ENCODE data around the gene KDF1. TPM values are rescaled to one million over a fixed set of nuclear protein-coding genes. Genes with fewer than 3 reads are reported as not detected.

KDF1 gene
- total RNA-seq (2022; extraction: Qiagen RNA extraction): 0.20 to 0.35 TPM (median 0.26 TPM) in 5 replicates

GRCh38 chr1:26959722-26960624 lies at the start of gene KDF1:
Gene KDF1, minus strand, starts transcription at chr1:26960468. Its CDS starts 8,088 bp downstream, at chr1:26952380.

GRCh38 chr1:26993237-26994019 lies 33.2 kb upstream of the KDF1 start, which contains the start of gene TRNP1:
Gene TRNP1, plus strand, starts transcription at chr1:26993692. Its CDS starts 95 bp downstream, at chr1:26993787.

GRCh38 chr1:26921540-26922430 lies 38.5 kb downstream of the KDF1 start, which contains the start of gene NUDC:
Gene NUDC, plus strand, starts transcription at chr1:26921743. Its CDS starts 106 bp downstream, at chr1:26921849.

GRCh38 chr1:26913754-26914619 lies 46.3 kb downstream of the KDF1 start, which contains the start of gene NR0B2:
Gene NR0B2, minus strand, starts transcription at chr1:26913975. Its CDS starts 35 bp downstream, at chr1:26913940.

GRCh38 chr1:26900001-26900814 lies 60.1 kb downstream of the KDF1 start, which contains the start of gene GPATCH3:
Gene GPATCH3, minus strand, starts transcription at chr1:26900467. Its CDS starts 25 bp downstream, at chr1:26900442.

Other genes starting within 250 kb of the KDF1 start
- 5.5 to 6.9 TPM (median 6.3 TPM) in 5 replicates for gene PIGV, start 172.5 kb downstream of the KDF1 start, total RNA-seq (2022; extraction: Qiagen RNA extraction)
- 40.4 to 44.5 TPM (median 41.3 TPM) in 5 replicates for gene ZDHHC18, start 133.8 kb downstream of the KDF1 start, total RNA-seq (2022; extraction: Qiagen RNA extraction)
- gene SFN, start 97.3 kb downstream of the KDF1 start, total RNA-seq (2022; extraction: Qiagen RNA extraction): 509 to 664 TPM (median 575 TPM) in 5 replicates
- gene GPN2, start 70.2 kb downstream of the KDF1 start, total RNA-seq (2022; extraction: Qiagen RNA extraction): 18.8 to 32.6 TPM (median 28.4 TPM) in 5 replicates
- gene GPATCH3, start 60.0 kb downstream of the KDF1 start, total RNA-seq (2022; extraction: Qiagen RNA extraction): 9.4 to 11.4 TPM (median 10.7 TPM) in 5 replicates
- gene NR0B2, start 46.5 kb downstream of the KDF1 start, total RNA-seq (2022; extraction: Qiagen RNA extraction): 0.09 to 0.14 TPM in 2 of 5 replicates, not detected in the others
- gene NUDC, start 38.7 kb downstream of the KDF1 start, total RNA-seq (2022; extraction: Qiagen RNA extraction): 121 to 147 TPM (median 128 TPM) in 5 replicates
- 200 to 287 TPM (median 278 TPM) in 5 replicates for gene TRNP1, start 33.2 kb upstream of the KDF1 start, total RNA-seq (2022; extraction: Qiagen RNA extraction)
- gene TENT5B, start 52.4 kb upstream of the KDF1 start, total RNA-seq (2022; extraction: Qiagen RNA extraction): 1.3 to 1.9 TPM (median 1.5 TPM) in 5 replicates
- gene SLC9A1, start 194.7 kb upstream of the KDF1 start, total RNA-seq (2022; extraction: Qiagen RNA extraction): 14.8 to 19.5 TPM (median 17.2 TPM) in 5 replicates